C4-2B (cell line): ENCODE data around the gene RFESD.
"Not testable (repeated sequence)": the region's sequence is repeated elsewhere in the genome, so short reads cannot be mapped to it uniquely, and the experiment has no call there.

Experiments used
- CTCF ChIP-seq: fragments of 450-650 bp; conservative IDR thresholded peaks from 2 replicates; pipeline ENCODE4 v1.5.1; 2017; ENCODE audit warnings: mild to moderate bottlenecking
- ZFX ChIP-seq: fragments of 450-650 bp; IDR thresholded peaks from 2 replicates; pipeline ENCODE4 v1.6.1; 2017

GRCh38 chr5:95706196-95706595, 59.6 kb downstream of the RFESD start:
- not testable (repeated sequence) for TF ChIP-seq CTCF, ZFX
